Dermis lymphatic vessel endothelial cell (primary cell): ENCODE results near the gene SLC9A1. TPM values are rescaled to one million over a fixed set of nuclear protein-coding genes. Genes with fewer than 3 reads are reported as not detected.

Experiments
- total RNA-seq: library from RNA; depleted of rRNA; stranded (reverse); fragments of >200 nt; gene quantifications from 2 replicates; pipeline ENCODE4 v1.2.1, GENCODE V29; 2014

Gene SLC9A1
- total RNA-seq: 1.8 and 2.9 TPM in 2 replicates

GRCh38 chr1:27154991-27155781 lies at the start of gene SLC9A1:
TSS of gene SLC9A1 (minus strand) at chr1:27155125. CDS start at chr1:27154334, 791 bp downstream.

Other genes with a start within 250 kb of the SLC9A1 start
- gene NR0B2, start 241.2 kb downstream of the SLC9A1 start, total RNA-seq: not detected in 2 replicates
- 14.6 and 15.1 TPM in 2 replicates for gene NUDC, start 233.4 kb downstream of the SLC9A1 start, total RNA-seq
- not detected in 2 replicates for gene KDF1, start 194.7 kb downstream of the SLC9A1 start, total RNA-seq
- gene TRNP1, start 161.4 kb downstream of the SLC9A1 start, total RNA-seq: 0.98 and 1.7 TPM in 2 replicates
- gene TENT5B, start 142.3 kb downstream of the SLC9A1 start, total RNA-seq: 0.09 and 0.11 TPM in 2 replicates
- gene WDTC1, start 79.5 kb upstream of the SLC9A1 start, total RNA-seq: 21.7 and 24.6 TPM in 2 replicates
- gene TMEM222, start 167.0 kb upstream of the SLC9A1 start, total RNA-seq: 24.6 and 24.8 TPM in 2 replicates
- gene SYTL1, start 186.9 kb upstream of the SLC9A1 start, total RNA-seq: not detected in 2 replicates
- gene MAP3K6, start 211.8 kb upstream of the SLC9A1 start, total RNA-seq: 1.8 and 2.3 TPM in 2 replicates
- gene FCN3, start 219.7 kb upstream of the SLC9A1 start, total RNA-seq: not detected in 2 replicates
- not detected in 2 replicates for gene CD164L2, start 228.2 kb upstream of the SLC9A1 start, total RNA-seq
- 0.09 and 0.22 TPM in 2 replicates for gene GPR3, start 237.5 kb upstream of the SLC9A1 start, total RNA-seq